AG09319 (cell line): Measurements from ENCODE around the gene KRT20.

Experiments used
- DNase-seq: peaks from one replicate; pipeline ENCODE4 v3.0.0-alpha.2; 2010; ENCODE audit warnings: low read depth; ENCODE audit errors: extremely low read depth
- TF ChIP-seq, protein P1 (sequence below): IDR thresholded peaks from 2 replicates; pipeline ENCODE4 v1.5.1; 2011; ENCODE audit warnings: low read depth, mild to moderate bottlenecking, inconsistent platforms, low read length, moderate library complexity

The KRT20 gene

DNA sequence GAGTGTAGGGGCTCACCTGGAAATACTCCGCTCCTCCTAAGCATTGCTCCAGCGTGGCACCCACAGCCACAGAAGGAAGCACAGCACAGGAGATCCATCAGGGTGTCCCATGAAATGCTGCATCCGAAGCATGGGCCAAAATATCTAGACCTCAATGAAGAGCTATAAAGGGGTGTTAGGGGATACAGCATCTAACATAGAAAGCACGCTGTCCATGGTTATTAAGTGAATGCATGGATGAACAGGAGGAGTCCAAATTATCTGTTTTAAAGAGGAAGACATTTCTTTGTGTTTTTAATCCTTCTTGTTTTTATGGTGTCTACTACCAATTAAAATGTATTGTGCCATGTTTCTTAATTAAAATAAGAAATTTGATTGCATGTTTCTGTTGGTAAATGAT is 21.6 kb upstream of the KRT20 start:
- TF ChIP-seq, protein P1, sequence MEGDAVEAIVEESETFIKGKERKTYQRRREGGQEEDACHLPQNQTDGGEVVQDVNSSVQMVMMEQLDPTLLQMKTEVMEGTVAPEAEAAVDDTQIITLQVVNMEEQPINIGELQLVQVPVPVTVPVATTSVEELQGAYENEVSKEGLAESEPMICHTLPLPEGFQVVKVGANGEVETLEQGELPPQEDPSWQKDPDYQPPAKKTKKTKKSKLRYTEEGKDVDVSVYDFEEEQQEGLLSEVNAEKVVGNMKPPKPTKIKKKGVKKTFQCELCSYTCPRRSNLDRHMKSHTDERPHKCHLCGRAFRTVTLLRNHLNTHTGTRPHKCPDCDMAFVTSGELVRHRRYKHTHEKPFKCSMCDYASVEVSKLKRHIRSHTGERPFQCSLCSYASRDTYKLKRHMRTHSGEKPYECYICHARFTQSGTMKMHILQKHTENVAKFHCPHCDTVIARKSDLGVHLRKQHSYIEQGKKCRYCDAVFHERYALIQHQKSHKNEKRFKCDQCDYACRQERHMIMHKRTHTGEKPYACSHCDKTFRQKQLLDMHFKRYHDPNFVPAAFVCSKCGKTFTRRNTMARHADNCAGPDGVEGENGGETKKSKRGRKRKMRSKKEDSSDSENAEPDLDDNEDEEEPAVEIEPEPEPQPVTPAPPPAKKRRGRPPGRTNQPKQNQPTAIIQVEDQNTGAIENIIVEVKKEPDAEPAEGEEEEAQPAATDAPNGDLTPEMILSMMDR = no peak
- DNase-seq = no peak

DNA sequence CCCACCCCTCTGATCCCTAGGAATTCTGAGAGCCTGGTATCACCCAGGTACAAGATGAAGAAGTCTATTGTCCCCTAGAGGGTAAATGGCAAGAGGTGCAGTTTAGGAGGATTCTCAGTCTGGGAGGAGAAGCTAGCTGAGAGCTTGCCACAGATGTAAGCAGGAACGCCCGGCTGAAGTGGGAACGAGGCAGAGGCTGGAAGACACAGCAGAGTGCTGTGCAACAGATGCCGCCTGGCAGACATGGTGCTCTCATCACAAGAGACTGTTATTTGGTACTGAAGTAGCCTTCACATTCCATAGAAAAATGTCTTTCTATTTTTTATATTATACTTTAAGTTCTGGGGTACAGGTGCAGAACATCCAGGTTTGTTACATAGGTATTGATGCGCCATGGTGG is 20.3 kb upstream of the KRT20 start:
- no peak for DNase-seq

DNA sequence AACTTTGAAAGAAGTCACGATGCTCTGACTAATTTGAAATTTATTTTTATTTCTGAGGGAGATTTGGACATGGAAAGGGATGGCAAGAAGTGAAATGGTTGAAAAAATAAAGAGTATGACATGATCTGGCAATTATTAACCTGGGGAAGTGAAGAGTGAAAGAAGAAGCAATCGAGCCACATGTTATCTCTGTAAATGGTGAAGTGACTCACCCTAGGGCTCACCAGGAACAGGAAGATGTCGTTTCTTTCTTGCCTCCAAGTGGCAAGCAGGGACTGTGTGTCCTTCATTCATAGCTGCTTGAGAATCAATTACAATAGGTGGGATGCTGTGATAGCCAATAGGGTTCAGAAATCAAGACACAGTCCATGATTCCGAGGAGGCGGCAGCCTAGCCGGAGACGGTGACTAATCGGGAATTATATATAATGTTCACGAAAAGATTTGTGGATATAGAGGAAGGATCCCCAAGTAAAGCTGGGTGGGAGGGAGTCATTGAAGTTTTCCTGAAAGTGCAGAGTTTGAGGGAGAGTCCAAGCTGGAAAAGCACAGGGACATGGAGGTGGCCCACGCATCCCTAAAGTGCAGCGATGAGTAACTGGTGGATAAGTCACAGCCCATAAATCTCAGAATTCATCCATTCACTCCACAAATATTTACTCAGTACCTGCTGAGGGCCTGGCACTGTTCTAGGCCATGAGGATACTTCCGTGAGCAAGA is 18.2 kb upstream of the KRT20 start:
- DNase-seq = no peak
- TF ChIP-seq, protein P1 = no peak

More for the DNA sequence above, 20.3 kb upstream of the KRT20 start:
- TF ChIP-seq, protein P1 = no peak

DNA sequence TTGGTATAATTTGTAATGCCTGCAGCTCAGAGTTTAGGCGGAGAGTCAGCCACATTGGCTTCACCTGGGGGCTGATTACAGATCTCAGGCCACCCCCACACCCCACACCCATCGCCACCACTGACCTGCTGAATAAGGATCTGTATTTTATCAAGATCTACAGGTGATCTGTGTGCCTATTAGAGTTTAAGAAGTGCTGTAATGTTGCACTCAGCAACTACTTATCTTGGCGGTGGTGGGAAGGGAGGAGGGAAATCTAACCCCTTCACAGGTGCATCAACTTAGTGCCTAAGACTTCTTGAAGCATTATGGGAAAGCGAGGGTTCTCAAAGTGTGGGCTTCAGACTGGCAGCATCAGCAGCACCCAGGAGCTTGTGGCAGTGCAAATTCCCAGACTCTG is 17.5 kb upstream of the KRT20 start:
- no peak for DNase-seq
- TF ChIP-seq, protein P1 = no peak

DNA sequence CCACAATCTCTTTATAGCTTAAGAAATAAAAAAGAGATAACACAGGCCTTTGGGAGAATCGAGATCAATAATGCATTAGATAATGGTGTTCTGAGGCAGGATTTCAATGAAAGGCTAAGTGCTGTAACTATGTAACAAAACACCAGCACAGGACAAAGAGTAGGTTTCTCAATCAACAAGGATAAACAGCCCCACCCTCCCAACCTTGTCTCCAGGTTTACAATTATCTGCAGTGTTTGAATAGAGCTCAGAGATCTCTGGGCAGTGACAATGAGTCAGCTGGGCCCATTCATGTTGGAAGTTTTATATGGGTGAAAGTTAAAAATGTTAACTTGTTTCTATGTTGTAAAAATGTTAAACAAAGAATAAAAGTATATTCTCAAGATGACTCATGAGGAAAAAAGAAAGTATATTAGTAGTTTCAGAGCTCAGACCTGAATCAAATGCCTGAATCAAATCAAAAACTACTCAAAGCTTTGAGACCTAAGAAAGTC is 17.0 kb upstream of the KRT20 start:
- DNase-seq = no peak
- TF ChIP-seq, protein P1 = no peak

DNA sequence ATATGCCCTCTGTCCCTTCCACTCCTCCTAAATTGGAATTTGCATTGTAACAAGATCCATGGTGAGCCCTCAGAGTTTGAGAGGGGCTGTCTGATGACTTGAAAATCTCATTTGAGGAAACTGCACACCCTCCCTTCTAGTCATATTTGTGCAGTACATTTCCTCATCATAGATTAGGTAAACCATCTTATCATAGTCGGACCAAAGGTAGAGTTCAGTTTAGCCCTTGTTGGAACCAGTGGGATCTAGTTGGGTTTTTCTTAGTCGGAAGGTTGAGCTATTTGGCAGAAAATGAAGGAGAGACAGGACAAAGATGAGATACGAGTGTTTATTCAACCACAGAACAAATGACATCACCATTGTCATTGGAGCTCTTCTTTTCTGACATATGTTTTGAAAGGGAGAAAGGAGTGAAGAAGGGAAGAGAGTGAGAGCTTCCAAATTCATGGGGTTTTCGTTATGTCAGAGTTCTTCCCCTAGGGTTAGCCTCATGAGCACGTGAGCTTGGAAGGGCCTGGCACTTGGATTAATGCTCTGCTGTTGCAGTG is 15.8 kb upstream of the KRT20 start:
- no peak for DNase-seq
- TF ChIP-seq, protein P1 = no peak

DNA sequence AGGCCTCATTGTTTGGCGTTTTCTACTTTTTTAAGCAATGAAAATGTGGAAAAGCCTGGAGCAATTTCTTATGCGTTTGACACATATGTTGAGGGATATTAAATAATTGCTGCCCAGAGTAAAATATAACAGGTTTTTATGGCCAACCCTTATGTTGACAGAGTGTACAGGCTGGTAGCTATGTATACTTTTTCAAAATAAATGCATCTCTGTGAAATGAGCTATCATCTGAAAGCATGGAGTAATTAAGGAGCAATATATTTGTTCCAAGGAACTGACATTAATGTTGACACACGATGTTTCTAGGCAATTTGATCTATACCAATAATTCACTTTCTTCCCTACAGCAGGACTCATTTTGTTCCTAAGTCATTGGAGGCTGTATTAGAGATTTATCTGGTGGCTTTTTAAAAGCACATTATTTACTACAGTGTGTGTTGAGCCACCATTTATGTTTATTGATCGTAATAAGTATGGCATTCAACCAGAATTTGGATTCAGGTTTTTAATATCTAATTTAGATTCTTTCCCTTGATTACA is 11.9 kb upstream of the KRT20 start:
- no peak for DNase-seq
- TF ChIP-seq, protein P1 = no peak
